Measurements from ENCODE around the gene SCO2. TPM values are rescaled to one million over a fixed set of nuclear protein-coding genes. Genes with fewer than 3 reads are reported as not detected.
A peak's percentile ranks its signal among the peaks of the same experiment; 100 is the strongest.

SCO2 gene
- total and polyA plus RNA-seq, 2 of the 13 experiments (the other 11 are each of a cell fraction or from before 2014, with no cell fraction given) = 0.32 to 3.7 TPM

DNA sequence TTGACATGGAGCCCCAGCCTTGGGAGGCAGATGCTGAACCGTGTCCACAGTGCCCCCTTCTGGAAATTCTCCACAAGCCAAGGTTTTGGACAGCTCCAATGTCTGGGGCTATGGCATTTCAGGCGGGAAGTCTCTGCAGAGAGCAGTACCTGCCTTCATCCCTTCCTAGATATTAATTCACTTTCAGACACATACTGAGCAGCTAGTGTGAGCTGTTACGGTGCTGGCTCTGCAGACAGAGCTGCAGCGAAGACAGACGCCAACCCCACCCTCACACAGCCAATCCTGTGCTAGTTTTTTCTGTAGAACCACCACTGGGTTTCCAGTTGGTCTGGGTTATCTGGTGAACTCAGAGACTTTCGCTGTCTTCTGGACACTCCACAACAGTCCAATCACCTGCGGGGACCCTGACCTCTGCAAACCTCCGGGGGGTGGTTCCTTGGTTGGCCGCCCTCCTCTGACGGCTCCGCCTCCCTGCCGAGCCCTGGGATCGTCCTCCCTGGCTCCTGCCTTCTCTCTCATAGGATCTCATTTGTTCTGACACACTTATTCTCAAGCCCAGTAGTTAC lies 27.0 kb downstream of the SCO2 start (continued):
- TF ChIP-seq, protein P1, sequence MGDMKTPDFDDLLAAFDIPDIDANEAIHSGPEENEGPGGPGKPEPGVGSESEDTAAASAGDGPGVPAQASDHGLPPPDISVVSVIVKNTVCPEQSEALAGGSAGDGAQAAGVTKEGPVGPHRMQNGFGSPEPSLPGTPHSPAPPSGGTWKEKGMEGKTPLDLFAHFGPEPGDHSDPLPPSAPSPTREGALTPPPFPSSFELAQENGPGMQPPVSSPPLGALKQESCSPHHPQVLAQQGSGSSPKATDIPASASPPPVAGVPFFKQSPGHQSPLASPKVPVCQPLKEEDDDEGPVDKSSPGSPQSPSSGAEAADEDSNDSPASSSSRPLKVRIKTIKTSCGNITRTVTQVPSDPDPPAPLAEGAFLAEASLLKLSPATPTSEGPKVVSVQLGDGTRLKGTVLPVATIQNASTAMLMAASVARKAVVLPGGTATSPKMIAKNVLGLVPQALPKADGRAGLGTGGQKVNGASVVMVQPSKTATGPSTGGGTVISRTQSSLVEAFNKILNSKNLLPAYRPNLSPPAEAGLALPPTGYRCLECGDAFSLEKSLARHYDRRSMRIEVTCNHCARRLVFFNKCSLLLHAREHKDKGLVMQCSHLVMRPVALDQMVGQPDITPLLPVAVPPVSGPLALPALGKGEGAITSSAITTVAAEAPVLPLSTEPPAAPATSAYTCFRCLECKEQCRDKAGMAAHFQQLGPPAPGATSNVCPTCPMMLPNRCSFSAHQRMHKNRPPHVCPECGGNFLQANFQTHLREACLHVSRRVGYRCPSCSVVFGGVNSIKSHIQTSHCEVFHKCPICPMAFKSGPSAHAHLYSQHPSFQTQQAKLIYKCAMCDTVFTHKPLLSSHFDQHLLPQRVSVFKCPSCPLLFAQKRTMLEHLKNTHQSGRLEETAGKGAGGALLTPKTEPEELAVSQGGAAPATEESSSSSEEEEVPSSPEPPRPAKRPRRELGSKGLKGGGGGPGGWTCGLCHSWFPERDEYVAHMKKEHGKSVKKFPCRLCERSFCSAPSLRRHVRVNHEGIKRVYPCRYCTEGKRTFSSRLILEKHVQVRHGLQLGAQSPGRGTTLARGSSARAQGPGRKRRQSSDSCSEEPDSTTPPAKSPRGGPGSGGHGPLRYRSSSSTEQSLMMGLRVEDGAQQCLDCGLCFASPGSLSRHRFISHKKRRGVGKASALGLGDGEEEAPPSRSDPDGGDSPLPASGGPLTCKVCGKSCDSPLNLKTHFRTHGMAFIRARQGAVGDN (CRISPR knock-in tag; IDR thresholded peaks at IDR 0.05) = peak; percentile 56
- TF ChIP-seq MED1 (CRISPR knock-in tag; IDR thresholded peaks at IDR 0.05) = peak; percentile 45; the same call in 1 of the 2 replicates
- peak; percentile 47; the same call in 1 of the 2 replicates for TF ChIP-seq ZFP91 (CRISPR knock-in tag; IDR thresholded peaks at IDR 0.05; ENCODE audit: borderline replicate concordance)
- TF ChIP-seq PATZ1 (CRISPR knock-in tag; IDR thresholded peaks at IDR 0.05) = peak; percentile 62
- 0 out of 2 replicates have a peak, but pooled peaks have one; percentile 7 for TF ChIP-seq ZBTB43 (CRISPR knock-in tag; conservative IDR thresholded peaks at IDR 0.05)
- TF ChIP-seq, protein P2, sequence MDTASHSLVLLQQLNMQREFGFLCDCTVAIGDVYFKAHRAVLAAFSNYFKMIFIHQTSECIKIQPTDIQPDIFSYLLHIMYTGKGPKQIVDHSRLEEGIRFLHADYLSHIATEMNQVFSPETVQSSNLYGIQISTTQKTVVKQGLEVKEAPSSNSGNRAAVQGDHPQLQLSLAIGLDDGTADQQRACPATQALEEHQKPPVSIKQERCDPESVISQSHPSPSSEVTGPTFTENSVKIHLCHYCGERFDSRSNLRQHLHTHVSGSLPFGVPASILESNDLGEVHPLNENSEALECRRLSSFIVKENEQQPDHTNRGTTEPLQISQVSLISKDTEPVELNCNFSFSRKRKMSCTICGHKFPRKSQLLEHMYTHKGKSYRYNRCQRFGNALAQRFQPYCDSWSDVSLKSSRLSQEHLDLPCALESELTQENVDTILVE (CRISPR knock-in tag; IDR thresholded peaks at IDR 0.05) = peak; percentile 39; the same call in 1 of the 2 replicates
- no peak for TF ChIP-seq HDAC6 (IDR thresholded peaks at IDR 0.05; ENCODE audit: low read depth, low read length)
- TF ChIP-seq SMC3 (IDR thresholded peaks at IDR 0.05; ENCODE audit: low read length) = peak; percentile 66; the same call in 1 of the 2 replicates
- no peak for TF ChIP-seq ZKSCAN5 (CRISPR knock-in tag; IDR thresholded peaks at IDR 0.05)
- peak; percentile 39; the same call in 1 of the 2 replicates for TF ChIP-seq ZNF580 (CRISPR knock-in tag; IDR thresholded peaks at IDR 0.05; ENCODE audit: borderline replicate concordance, low read depth)
- TF ChIP-seq, protein P3, sequence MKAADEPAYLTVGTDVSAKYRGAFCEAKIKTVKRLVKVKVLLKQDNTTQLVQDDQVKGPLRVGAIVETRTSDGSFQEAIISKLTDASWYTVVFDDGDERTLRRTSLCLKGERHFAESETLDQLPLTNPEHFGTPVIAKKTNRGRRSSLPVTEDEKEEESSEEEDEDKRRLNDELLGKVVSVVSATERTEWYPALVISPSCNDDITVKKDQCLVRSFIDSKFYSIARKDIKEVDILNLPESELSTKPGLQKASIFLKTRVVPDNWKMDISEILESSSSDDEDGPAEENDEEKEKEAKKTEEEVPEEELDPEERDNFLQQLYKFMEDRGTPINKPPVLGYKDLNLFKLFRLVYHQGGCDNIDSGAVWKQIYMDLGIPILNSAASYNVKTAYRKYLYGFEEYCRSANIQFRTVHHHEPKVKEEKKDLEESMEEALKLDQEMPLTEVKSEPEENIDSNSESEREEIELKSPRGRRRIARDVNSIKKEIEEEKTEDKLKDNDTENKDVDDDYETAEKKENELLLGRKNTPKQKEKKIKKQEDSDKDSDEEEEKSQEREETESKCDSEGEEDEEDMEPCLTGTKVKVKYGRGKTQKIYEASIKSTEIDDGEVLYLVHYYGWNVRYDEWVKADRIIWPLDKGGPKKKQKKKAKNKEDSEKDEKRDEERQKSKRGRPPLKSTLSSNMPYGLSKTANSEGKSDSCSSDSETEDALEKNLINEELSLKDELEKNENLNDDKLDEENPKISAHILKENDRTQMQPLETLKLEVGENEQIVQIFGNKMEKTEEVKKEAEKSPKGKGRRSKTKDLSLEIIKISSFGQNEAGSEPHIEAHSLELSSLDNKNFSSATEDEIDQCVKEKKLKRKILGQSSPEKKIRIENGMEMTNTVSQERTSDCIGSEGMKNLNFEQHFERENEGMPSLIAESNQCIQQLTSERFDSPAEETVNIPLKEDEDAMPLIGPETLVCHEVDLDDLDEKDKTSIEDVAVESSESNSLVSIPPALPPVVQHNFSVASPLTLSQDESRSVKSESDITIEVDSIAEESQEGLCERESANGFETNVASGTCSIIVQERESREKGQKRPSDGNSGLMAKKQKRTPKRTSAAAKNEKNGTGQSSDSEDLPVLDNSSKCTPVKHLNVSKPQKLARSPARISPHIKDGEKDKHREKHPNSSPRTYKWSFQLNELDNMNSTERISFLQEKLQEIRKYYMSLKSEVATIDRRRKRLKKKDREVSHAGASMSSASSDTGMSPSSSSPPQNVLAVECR (CRISPR knock-in tag; IDR thresholded peaks at IDR 0.05; ENCODE audit: borderline replicate concordance) = peak; percentile 66; the same call in 1 of the 2 replicates
- 0 out of 2 replicates have a peak, but pooled peaks have one; percentile 19 for TF ChIP-seq RCOR2 (CRISPR knock-in tag; IDR thresholded peaks at IDR 0.05)

Measured in HepG2 (cell line).